Lung microvascular endothelial cell (primary cell): Measurements from ENCODE around the gene RIMS1. TPM values are rescaled to one million over a fixed set of nuclear protein-coding genes. Genes with fewer than 3 reads are reported as not detected.

Source experiments
- DNase-seq, 2 donors: peaks; one replicate each; pipeline versions ENCODE4 v3.0.0 to v3.0.0-alpha.2; 2010; ENCODE audit warnings: low read depth in 2 of 2
- total RNA-seq: library from RNA; depleted of rRNA; stranded (reverse); fragments of >200 nt; gene quantifications from 2 replicates; pipeline ENCODE4 v1.2.1, GENCODE V29; 2014

The RIMS1 gene
- total RNA-seq, 1 donor from 2014 or later: 51.8 TPM

DNA sequence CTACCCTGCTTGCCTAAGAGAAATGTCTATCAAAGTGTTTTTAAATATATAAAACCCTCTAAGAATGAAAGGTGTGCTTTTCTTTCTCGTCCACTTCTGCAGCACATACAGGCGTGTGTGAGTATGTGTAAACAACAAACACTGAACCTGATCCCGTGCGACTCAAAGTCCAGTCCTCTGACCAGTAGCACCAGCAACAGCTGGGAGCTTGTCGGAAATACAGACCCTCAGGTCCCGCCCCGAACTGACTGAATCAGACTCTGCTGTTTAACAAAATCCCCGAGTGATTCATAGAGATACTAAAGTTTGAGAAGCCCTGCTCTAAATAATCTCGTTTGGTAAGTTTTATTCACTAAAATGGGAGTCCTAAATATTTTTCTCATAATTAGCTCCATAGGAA lies 527.5 kb downstream of the RIMS1 start:
- no peak for DNase-seq

DNA sequence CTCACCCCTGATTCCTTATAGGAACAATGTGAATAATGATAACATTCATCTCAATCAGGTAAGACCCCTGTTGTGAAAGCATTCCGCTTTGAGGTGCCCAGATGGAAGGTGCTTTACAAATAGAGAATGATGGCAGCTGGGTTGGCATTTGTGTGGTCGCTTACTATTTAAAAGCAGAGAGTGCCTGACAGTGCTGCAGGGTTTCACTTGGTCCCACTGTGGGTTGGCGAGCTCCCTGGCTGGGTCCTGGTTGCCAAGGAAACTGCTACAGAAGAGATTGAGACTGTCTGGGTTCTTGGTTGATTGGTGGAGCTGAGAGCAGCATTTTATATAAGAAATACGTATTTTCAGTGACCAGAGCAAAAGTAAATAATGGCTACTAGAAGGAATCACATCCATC lies 528.3 kb downstream of the RIMS1 start:
- no peak for DNase-seq

DNA sequence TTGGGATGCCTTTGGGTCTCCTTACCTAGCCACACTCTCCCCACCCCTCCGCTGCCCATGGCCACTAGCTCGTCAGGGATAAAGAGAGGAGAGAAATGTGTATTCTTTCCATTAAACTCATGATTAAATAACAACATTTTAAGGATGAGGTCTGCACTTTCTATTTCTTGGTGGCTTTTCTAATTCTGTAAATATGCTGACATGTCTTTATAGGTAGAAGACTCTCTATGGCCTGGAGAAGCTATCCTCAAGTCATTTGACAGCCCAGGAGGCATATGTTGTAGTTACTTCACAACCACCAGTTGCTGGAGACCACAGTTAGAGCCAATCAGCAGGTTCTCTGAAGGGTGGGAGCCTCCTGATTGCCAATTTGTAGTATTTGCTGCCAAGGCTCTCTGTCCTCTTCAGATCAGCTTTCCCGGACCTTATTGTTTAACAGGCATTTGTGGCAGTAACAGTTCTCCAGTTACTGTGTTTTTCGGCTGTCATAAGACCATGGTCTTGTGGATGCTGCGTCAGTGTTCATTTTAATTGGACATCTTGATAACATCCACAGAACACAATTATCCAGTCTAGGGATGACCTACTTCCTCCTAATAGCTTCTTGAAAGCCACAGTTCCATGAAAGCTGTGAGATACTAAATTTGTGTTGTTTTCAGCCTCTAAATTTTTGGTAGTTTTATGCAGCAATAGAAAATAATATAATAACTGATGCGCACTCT lies 530.6 kb downstream of the RIMS1 start:
- DNase-seq: no peak

- no peak for DNase-seq
Measured at GRCh38 chr6:72417759-72418158, 531.4 kb downstream of the RIMS1 start.

- no peak for DNase-seq
Measured at GRCh38 chr6:72418495-72418894, 532.1 kb downstream of the RIMS1 start.

GRCh38 chr6:72419966-72420365 lies 533.6 kb downstream of the RIMS1 start:
- DNase-seq: no peak

DNA sequence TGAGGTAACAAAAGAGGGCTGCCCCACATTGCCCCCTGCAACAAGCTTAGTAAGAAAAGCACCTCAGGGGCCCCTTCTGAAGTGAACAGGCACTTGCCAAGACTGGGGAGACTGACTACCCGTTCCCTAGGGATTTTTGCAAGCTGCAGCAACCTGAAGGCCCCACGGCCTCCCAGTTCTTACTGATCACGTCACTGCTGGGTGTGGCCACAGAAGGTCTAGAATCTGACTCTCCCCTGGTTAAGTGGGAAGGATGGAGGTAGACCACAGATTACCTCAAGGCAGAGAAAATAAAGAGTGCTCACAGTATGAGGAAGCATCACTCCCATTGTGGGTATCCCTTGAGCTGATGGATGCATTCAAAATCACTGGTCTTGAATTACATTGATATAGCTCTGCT lies 534.1 kb downstream of the RIMS1 start:
- DNase-seq: no peak

DNA sequence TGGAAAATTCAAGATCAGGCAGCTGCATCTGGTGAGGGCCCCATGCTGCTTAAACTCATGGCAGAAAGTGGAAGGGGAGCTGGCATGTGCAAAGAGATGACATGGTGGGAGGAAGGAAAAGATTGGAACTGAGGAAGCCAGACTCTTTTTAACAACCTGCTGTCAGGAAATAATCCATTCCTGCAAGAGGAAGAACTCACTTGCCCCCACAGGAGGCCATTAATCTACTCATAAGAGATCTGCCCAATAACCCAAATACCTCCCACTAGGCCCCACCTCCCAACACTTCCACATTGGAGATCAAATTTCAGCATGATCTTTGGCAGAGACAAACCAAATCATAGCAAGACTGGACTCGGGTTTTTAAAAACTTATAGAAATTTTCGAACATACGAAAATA lies 535.0 kb downstream of the RIMS1 start:
- no peak for DNase-seq

GRCh38 chr6:72422171-72422570 lies 535.8 kb downstream of the RIMS1 start:
- DNase-seq: no peak

GRCh38 chr6:72424476-72424875 lies 538.1 kb downstream of the RIMS1 start:
- no peak for DNase-seq

DNA sequence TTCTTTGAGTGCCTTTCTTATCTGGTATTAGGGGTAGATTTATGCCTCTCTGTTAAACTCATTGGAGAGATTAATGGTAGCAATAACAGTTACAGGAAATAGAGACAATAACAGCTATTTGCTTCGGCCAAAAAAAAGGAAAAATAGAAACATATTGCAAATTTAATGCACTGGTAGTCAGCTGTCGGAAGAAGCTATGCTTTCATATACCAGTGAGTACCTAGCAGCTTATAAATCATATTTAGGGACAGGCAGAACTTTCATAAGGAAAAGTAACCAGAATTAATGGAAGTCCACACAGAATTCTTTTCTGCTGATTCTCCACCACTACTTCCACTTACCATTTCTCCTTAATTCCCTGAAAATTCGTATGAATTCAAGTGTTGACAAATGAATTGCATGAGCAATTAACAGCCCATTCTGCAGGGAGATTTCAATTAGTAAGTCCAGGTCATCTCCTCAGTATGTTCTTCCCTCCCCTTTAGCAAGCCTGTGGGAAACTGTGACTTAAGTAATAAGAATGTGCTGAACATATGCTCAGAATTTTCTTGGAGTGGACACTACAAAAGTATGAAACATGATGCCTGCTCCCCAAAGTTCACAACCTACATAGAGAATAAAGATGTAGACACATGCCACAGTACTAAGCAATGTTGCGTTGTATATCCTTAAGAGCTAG lies 538.8 kb downstream of the RIMS1 start:
- DNase-seq: no peak

DNA sequence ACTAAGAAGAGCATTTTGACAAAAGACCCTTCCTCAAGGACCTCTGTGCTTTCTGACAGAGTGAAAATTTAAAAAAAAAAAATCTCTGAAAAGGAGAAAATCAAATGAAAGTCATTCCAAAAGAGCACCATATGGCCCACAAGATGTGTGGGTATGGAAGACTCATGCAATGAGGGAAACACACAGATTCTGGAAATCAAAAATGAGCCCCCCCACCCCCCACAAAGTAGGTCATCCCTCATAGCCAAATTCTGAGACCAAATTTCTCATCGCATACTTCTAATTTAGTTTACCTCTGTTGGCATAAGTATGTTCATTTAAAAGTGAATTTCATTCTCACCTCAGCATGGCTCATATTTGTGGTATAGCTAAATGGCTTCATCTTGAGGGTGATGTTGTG lies 554.3 kb downstream of the RIMS1 start:
- DNase-seq: no peak

GRCh38 chr6:72446430-72446829 lies 560.1 kb downstream of the RIMS1 start:
- DNase-seq: no peak
